Vagina (tissue), 2 donors: ENCODE data around the gene CERS5. TPM values are rescaled to one million over a fixed set of nuclear protein-coding genes. Genes with fewer than 3 reads are reported as not detected.
A peak's percentile ranks its signal among the peaks of the same experiment; 100 is the strongest.

Experiments
- DNase-seq, 2 donors: peaks; one replicate each; pipeline ENCODE4 v3.0.0-alpha.2; 2017; ENCODE audit errors: extremely low spot score in 2 of 2
- H3K27ac ChIP-seq: fragments of 200-600 bp; sonication (generic); one replicate; pipeline ENCODE4 v1.5.1; 2019
- H3K27me3 ChIP-seq: fragments of 200-600 bp; sonication (generic); one replicate; pipeline ENCODE4 v1.5.1; 2019
- H3K36me3 ChIP-seq, 2 donors: fragments of 200-600 bp; sonication (generic); one replicate each; pipeline ENCODE4 v1.5.1; 2017 to 2019
- H3K4me1 ChIP-seq: fragments of 200-600 bp; sonication (generic); one replicate; pipeline ENCODE4 v1.5.1; 2019
- H3K4me3 ChIP-seq, 2 donors: fragments of 200-600 bp; sonication (generic); 1 replicate in 1 of 2; 2 replicates in 1 of 2; pipeline ENCODE4 v1.5.1; 2016 to 2019
- H3K9me3 ChIP-seq: fragments of 200-600 bp; sonication (generic); one replicate; pipeline ENCODE4 v1.5.1; 2019
- CTCF ChIP-seq, 3 experiments: fragments of 450-650 bp in 2 of 3; fragments of 200-600 bp in 1 of 3; sonication (generic) in 1 of 3; IDR thresholded peaks; one replicate each; pipeline ENCODE4 v1.5.1; 2017 to 2019; ENCODE audit warnings: antibody characterized with exemption in 3 of 3, mild to moderate bottlenecking in 2 of 3, moderate library complexity in 2 of 3
- POLR2A ChIP-seq, 2 donors: fragments of 450-650 bp; IDR thresholded peaks; one replicate each; pipeline ENCODE4 v1.6.1; 2017; ENCODE audit warnings: antibody characterized with exemption in 2 of 2, mild to moderate bottlenecking in 2 of 2, moderate library complexity in 2 of 2
- POLR2AphosphoS5 ChIP-seq, 2 donors: sonication (generic); formaldehyde crosslinking; IDR thresholded peaks; one replicate each; pipeline ENCODE4 v1.9.0; 2017; ENCODE audit warnings: antibody characterized with exemption in 2 of 2, mild to moderate bottlenecking in 2 of 2, low read depth in 1 of 2; ENCODE audit not compliant: insufficient read depth in 1 of 2
- intact Hi-C: fragments of 100-400 bp; cut with DNase I; formaldehyde crosslinking; loops from one replicate; pipeline ENCODE4 v1.15.1; 2023
- total RNA-seq: library from RNA; depleted of rRNA; stranded (reverse); fragments of >200 nt; gene quantifications from one replicate; pipeline ENCODE4 v1.2.3, GENCODE V29; 2016

CERS5 gene
- total RNA-seq, 1 donor from 2014 or later = 45.2 TPM

GRCh38 chr12:50145439-50145838 is 21.7 kb downstream of the CERS5 start:
- H3K4me3 ChIP-seq = no peak overlapping the region
- intact Hi-C loops = no loop called here
- no peak for DNase-seq
- H3K4me1 ChIP-seq = peaks cover 6% of the 10 kb centered on the region
- H3K36me3 ChIP-seq = peaks cover 0 to 10% of the 10 kb centered on the region in 2 donors
- no peak for TF ChIP-seq POLR2AphosphoS5 (IDR thresholded peaks at IDR 0.05; ENCODE audit: insufficient read depth in 1 of 2, low read depth in 1 of 2)
- TF ChIP-seq POLR2A (IDR thresholded peaks at IDR 0.05) = no peak
- no peak for TF ChIP-seq CTCF (IDR thresholded peaks at IDR 0.05)
- H3K27me3 ChIP-seq = no peaks in the 10 kb centered on the region
- no peaks in the 10 kb centered on the region for H3K9me3 ChIP-seq
- H3K27ac ChIP-seq = no peak overlapping the region

GRCh38 chr12:50142993-50143392 is 24.2 kb downstream of the CERS5 start:
- intact Hi-C loops = no loop called here
- TF ChIP-seq POLR2A (IDR thresholded peaks at IDR 0.05) (no peak), CTCF (IDR thresholded peaks at IDR 0.05) (no peak), POLR2AphosphoS5 (IDR thresholded peaks at IDR 0.05; ENCODE audit: insufficient read depth in 1 of 2, low read depth in 1 of 2) (no peak)
- H3K27me3 ChIP-seq = no peaks in the 10 kb centered on the region
- no peak overlapping the region for H3K27ac ChIP-seq
- H3K36me3 ChIP-seq = peaks cover 0 to 19% of the 10 kb centered on the region in 2 donors
- H3K4me3 ChIP-seq = no peak overlapping the region
- no peaks in the 10 kb centered on the region for H3K9me3 ChIP-seq
- no peak for DNase-seq
- peaks cover 6% of the 10 kb centered on the region for H3K4me1 ChIP-seq

GRCh38 chr12:50132505-50133135 is 34.5 kb downstream of the CERS5 start:
- no peaks in the 10 kb centered on the region for H3K9me3 ChIP-seq
- peaks cover 0 to 39% of the 10 kb centered on the region in 2 donors for H3K36me3 ChIP-seq
- no peaks in the 10 kb centered on the region for H3K4me1 ChIP-seq
- no peak overlapping the region for H3K27ac ChIP-seq
- DNase-seq = no peak
- H3K27me3 ChIP-seq = no peaks in the 10 kb centered on the region
- intact Hi-C loops = no loop called here
- TF ChIP-seq CTCF (IDR thresholded peaks at IDR 0.05) = peak in 1 of 3 experiments; percentile 47
- TF ChIP-seq POLR2A (IDR thresholded peaks at IDR 0.05) = no peak
- no peak overlapping the region for H3K4me3 ChIP-seq

GRCh38 chr12:50129290-50129689 is 37.9 kb downstream of the CERS5 start:
- Histone ChIP-seq H3K4me3 (no peak overlapping the region), H3K9me3 (no peaks in the 10 kb centered on the region), H3K27me3 (no peaks in the 10 kb centered on the region), H3K27ac (no peak overlapping the region), H3K36me3 (peaks cover 0 to 41% of the 10 kb centered on the region in 2 donors), H3K4me1 (peaks cover 14% of the 10 kb centered on the region)
- intact Hi-C loops = no loop called here
- TF ChIP-seq POLR2A (IDR thresholded peaks at IDR 0.05) (no peak), POLR2AphosphoS5 (IDR thresholded peaks at IDR 0.05; ENCODE audit: insufficient read depth in 1 of 2, low read depth in 1 of 2) (no peak), CTCF (IDR thresholded peaks at IDR 0.05) (no peak)
- DNase-seq = no peak

- no peaks in the 10 kb centered on the region for H3K9me3 ChIP-seq
- H3K36me3 ChIP-seq = peaks cover 0 to 31% of the 10 kb centered on the region in 2 donors
- intact Hi-C loops = no loop called here
- H3K4me3 ChIP-seq = no peak overlapping the region
- H3K27me3 ChIP-seq = no peaks in the 10 kb centered on the region
- TF ChIP-seq POLR2A (IDR thresholded peaks at IDR 0.05) (no peak), CTCF (IDR thresholded peaks at IDR 0.05) (no peak), POLR2AphosphoS5 (IDR thresholded peaks at IDR 0.05; ENCODE audit: insufficient read depth in 1 of 2, low read depth in 1 of 2) (no peak)
- H3K27ac ChIP-seq = no peak overlapping the region
- no peak for DNase-seq
- H3K4me1 ChIP-seq = peaks cover 15% of the 10 kb centered on the region
Observed at GRCh38 chr12:50127546-50127945, 39.6 kb downstream of the CERS5 start.
